HG02759 (cell line): Measurements from ENCODE around the gene KLKB1.
"Not testable (repeated sequence)": the region's sequence is repeated elsewhere in the genome, so short reads cannot be mapped to it uniquely, and the experiment has no call there.

Experiments used
- ATAC-seq: cut with Tn5 transposase; IDR thresholded peaks from one replicate; pipeline ENCODE4 v1.9.1; 2021; ENCODE audit warnings: mild to moderate bottlenecking, moderate library complexity; ENCODE audit not compliant: unreplicated experiment

KLKB1 gene

DNA sequence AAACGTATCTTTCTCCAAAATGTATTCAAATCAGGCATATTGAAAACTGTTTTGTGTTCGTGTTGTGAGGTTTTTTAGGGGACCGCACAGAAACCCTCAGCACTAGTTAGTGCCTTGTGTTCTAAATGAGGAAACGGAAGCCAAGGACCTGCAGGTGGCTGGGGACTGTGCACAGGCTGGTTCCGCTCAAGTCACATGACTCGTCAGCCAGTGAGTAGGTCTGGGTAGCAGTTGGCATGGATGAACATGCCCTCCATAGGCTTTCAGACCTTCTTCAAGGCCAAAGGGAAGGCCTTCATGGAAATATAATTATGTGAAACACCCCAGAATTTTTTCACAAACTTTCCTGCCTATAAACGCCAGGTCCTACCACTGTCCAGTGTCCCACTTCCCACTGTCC lies 37.4 kb downstream of the KLKB1 start:
- no peak for ATAC-seq

DNA sequence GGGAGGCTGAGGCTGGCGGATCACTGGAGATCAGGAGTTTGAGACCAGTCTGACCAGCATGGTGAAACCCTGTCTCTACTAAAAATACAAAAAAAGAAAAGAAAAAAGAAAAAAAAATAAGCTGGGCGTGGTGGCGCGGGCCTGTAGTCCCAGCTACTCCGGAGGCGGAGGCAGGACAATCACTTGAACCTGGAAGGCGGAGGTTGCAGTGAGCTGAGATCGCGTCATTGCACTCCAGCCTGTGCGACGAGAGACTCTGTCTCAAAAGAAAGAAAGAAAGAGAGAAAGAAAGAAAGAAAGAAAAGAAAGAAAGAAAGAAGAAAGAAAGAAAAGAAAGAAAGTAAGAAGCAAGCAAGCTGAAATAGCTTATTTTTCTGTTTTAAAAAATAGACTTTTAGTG lies 37.9 kb downstream of the KLKB1 start:
- not testable (repeated sequence) for ATAC-seq

DNA sequence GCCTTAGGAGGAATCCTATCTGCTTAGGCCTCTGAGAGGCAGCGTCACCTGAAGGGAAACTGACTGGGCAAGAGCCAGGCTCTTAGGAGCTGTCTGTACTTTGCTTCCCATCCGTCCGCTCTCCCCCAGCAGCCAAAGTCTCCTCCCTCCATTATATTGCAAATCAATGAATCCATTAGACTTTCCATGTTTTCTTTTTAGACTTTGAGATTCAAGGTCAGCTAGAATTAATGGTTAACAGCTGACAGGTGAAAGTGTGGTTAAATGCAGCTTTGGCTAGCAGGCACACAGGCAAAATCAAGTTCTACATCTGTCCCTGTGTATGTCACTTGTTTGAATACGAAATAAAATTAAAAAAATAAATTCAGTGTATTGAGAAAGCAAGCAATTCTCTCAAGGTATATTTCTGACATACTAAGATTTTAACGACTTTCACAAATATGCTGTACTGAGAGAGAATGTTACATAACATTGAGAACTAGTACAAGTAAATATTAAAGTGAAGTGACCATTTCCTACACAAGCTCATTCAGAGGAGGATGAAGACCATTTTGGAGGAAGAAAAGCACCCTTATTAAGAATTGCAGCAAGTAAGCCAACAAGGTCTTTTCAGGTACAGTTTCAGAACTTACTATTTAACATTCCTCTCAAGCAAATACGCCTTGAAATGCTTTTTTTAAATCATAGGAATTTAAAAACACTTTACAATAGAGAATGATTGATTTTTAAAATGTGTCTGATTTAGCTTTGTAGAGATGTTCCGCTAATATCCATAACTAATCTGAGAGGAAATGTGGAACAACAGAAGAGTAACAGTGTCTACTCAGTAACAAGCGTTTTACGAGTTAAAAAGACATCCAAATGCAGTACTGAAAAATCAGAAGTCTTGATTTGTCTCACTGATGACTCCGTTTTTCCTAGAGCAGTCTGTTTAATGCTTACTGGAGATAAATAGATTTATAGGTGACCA lies 38.7 kb downstream of the KLKB1 start, which contains the start of gene F11:
F11 (plus strand) TSS at position 507 of the 970 bp plus-strand sequence. CDS start 948 bp downstream, outside the sequence.
- ATAC-seq = no peak

DNA sequence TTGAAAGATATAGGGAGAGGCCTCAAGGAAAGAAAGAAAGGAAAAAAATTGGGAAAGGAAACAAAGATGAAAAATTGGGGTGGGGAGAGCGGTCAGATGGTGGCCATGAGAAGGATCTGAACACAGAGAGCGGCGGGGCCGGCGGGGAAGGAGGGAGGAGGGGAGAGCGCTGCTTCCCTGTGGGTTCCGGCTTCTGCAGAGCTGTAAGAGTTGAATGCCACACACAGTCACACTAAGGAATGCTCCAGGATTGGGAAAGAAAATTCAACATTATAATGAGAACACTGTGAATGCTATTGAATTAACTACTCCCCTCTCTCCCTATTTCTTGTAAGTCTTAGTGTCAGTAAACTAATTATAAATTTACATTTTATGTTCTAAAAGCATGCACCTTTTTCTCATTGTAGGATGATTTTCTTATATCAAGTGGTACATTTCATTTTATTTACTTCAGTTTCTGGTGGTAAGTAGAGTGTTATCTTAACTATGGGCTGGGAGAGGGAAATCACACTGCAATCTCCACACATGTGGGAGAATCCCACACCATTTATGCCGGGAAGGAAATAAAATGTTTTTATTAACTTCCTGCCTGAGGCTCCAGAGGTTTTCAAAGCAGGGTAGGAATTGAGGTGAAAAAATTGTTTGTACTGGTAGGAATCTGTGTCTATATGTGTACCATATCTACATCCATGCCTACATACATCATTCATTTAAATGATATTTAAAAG lies 39.6 kb downstream of the KLKB1 start:
- no peak for ATAC-seq

GRCh38 chr4:186271081-186271678 lies 43.9 kb downstream of the KLKB1 start:
- no peak for ATAC-seq

GRCh38 chr4:186272699-186273391 lies 45.5 kb downstream of the KLKB1 start:
- ATAC-seq = no peak

DNA sequence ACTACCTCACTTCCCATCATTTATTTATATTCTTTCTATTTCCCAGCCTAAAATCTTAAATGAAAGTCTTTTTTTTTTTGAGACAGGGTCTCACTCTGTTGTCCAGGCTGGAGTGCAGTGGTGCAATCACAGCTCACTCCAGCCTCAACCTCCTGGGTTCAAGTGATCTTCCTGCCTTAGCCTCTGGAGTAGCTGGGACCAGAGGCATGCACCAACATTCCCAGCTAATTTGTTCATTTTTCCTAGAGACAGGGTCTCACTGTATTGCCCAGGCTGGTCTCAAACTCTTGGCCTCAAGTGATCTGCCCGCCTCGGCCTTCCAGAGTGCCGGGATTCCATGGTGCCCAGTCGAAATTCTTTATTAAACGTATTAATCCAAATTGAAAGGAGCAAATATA lies 46.1 kb downstream of the KLKB1 start:
- not testable (repeated sequence) for ATAC-seq

DNA sequence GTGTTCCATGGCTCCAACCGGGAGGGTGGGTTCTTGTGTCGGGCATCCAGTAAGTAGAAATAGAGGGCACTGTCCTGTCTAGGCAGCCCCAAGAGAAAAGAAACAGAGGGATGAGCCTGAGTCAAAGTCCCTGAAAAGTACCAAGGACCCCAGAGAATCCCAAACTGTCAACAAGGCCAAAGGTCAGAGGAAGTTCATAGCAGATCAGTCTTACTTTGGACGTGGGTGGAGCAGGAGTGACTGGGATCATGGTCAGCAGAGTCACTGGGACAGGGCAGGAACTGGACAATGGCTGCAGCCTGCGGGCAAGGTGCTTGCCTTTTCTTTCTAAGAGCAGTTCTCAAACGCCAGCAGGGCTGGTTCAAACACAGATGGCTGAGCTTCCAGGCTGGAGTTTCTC lies 56.0 kb downstream of the KLKB1 start:
- ATAC-seq = no peak

DNA sequence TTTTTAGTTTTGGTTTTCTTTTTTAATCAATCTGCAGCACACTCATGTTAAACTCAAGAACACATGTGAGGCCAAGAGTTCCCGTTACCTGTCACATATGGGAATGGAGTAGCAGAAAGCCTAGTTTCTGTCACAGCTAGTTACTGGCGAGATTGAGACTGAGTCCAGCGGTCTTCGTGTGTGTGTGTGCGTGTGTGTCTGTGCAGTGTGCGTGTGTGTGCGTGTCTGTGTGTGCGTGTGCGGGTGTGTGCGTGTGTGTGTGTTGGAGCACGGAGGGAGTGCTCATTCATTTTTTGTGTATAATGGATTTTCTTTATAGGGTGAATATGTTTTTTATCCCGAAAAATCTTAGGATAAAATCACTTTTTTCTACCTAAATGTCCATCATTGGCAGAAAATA lies 57.8 kb downstream of the KLKB1 start:
- no peak for ATAC-seq

- no peak for ATAC-seq
Measured at GRCh38 chr4:186286581-186286980, 59.3 kb downstream of the KLKB1 start.

DNA sequence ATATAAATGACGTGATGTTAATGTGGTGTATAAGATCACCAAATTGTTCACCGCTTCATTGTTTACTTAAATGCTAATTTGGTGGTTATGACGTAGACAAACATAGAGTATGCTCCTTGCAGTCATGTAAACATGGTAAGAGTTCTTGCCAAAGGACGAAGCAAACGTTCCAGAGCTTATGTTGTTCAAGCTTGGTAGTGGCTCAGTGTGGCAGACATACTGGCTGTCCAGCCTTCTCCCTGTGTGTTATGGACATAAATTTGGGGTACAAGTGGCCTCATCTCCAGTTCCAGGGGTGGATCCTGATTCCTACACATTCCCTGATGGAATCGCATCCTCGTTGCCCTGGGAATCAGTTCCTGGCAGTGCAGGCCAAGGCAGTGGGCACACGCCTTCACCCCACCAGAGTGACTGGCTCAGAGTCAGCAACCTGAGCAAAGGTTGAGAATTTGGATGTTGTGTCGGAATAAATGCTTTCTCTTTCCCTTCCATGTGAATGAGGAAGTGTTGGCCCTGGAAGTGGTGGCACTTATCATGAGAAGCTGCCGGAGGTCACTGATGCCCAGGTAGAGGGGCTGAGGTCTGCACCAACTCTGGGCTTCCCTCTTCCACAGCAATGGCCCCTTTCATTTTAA lies 64.1 kb downstream of the KLKB1 start:
- no peak for ATAC-seq

DNA sequence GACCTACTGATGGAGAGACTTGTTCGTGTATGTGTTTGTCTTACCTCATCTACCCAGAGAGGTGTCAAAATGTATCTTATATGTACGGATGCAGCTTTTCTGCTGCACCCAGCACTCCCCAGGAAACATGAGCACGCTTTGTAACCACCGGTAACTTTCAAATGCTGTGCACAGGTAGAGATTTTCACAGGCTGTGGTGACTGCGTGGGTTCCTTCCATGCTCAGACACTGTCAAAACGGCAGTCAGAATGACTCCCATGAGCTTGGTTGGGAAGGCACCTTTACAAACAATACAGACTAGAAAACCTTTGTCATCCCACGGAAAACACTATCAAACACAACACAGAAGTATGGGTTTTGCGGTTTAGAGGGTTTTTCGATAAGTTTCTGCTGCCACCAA lies 66.9 kb downstream of the KLKB1 start:
- no peak for ATAC-seq

DNA sequence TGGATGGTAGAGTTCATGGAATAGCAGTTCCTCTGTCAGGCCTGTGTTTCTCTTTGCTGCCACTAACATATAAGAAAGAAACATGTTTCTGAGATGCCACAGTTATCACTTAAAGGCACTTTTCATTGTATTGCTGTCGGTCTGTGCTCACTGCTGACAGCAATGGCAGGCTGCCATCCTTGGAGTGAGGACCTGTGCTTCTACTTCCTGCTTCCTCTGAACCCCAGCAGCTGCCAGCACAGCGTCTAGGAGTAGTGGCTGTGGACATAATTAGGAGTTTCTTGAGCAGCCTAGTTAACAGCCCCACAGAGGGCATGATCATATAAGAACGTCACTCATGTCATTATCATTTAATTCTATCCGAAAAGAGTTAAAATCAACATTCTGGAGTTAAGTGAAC lies 69.2 kb downstream of the KLKB1 start:
- no peak for ATAC-seq

DNA sequence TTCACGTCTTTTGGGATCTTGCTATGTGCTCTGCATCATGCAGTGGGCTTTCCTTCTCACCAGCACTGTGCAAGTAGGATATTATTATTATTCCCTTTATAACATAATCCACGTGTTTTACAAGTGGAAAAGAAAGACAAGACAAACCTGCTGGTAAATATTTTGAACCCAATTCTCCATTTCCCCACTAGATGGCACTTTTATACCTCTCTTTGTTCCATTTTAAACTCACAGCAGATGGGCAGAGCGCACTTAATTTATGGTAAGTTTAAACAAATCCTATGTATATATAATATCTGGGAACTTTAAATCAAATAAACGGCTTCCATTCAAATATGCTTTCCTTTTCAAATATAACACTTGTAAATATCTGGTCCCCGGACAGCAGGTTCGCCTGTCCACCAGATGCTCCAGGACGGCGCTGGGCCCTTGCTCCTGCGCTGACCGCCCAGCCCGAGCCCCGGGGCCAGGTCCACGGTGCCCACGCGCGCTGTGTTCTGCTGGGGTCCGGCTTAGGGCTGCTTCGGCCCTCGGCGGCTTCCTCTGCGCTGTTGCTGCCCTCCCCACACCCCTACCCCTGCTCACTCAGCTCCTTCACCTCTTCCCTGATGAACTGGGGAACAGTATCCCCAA lies 69.8 kb downstream of the KLKB1 start:
- ATAC-seq = no peak

GRCh38 chr4:186298031-186298647 lies 70.8 kb downstream of the KLKB1 start:
- no peak for ATAC-seq

GRCh38 chr4:186299291-186299690 lies 72.0 kb downstream of the KLKB1 start:
- ATAC-seq = no peak

- no peak for ATAC-seq
Measured at GRCh38 chr4:186300659-186301390, 73.5 kb downstream of the KLKB1 start.

DNA sequence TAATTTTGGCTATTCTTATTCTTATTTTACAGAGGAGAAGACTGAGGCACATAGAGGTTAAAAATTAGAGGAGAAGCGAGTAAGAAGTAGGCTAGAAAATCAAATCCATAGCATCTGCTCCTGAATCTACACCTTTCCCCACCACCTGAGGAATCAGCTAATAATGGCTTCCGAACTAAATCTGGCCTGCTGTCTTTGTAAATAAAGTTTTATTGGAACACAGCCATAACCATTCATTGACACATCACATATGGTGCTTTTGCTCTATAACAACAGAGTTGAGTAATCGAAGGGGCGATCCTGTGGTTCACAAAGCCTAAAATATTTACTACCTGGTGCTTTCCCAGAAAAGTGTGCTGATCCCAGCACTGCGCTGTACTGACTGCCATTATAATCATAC lies 76.9 kb downstream of the KLKB1 start:
- ATAC-seq = no peak
